ENCODE measurements around the gene CRADD.

GRCh38 chr12:93839064-93839463 lies 161.9 kb downstream of the CRADD start:
- no peak for TF ChIP-seq CTCF (IDR thresholded peaks at IDR 0.05)
- TF ChIP-seq EP300 (IDR thresholded peaks at IDR 0.05) = no peak

All from suprapubic skin (tissue), 3 donors.